ENCODE data around the gene TIMM13.
A peak's percentile ranks its signal among the peaks of the same experiment; 100 is the strongest.
"Not testable (repeated sequence)": the region's sequence is repeated elsewhere in the genome, so short reads cannot be mapped to it uniquely, and the experiment has no call there.

The TIMM13 gene

GRCh38 chr19:2429917-2430535 is 2.6 kb upstream of the TIMM13 start:
- no peak for DNase-seq

GRCh38 chr19:2428756-2429711 is 1.6 kb upstream of the TIMM13 start:
- no peak for DNase-seq

- no peak for DNase-seq
Observed at GRCh38 chr19:2428321-2428690, 920 bp upstream of the TIMM13 start.

GRCh38 chr19:2426611-2427428 is 566 bp downstream of the TIMM13 start:
- peak in 1 of 2 experiments; percentile 42 for DNase-seq

DNA sequence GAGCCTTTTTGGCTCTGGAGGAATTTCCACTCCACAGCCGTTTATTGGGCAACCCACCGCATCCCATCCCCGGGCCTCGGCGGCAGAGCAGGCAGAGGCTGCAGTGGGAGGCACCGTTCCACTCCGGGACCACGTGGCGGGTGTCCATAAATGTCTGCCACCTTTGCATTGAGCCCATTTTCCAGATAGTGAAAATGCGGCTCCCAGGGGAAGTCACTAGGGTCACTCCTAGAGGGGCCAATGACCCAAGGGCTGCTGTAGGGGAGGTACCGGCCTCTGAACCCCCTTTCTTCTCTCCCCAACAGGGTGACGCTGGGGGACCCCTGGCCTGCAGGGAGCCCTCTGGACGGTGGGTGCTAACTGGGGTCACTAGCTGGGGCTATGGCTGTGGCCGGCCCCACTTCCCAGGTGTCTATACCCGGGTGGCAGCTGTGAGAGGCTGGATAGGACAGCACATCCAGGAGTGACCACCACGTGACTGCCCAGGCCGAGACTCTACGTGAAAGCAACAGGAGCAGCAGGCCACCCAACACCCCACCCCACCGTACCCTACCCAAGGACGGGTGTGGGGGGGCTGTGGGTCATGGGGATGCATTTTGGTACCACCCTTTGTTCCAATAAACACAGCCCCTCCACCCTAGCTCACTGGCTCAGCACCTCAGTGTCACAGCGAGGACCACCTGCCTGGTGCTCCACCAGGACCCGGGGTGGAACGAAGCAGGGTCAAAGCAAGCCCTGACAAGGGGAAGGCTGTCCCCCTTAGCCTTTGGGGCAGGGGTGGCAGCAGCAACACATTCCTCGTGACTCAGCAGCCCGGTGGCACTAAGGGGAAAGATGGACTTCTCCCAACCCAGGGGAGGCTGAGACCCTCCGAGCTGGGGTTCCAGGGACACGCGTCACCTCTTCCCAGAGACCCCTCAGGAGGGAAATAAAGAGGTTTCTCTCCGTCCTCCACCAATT is 1.5 kb downstream of the TIMM13 start:
- no peak for DNase-seq

DNA sequence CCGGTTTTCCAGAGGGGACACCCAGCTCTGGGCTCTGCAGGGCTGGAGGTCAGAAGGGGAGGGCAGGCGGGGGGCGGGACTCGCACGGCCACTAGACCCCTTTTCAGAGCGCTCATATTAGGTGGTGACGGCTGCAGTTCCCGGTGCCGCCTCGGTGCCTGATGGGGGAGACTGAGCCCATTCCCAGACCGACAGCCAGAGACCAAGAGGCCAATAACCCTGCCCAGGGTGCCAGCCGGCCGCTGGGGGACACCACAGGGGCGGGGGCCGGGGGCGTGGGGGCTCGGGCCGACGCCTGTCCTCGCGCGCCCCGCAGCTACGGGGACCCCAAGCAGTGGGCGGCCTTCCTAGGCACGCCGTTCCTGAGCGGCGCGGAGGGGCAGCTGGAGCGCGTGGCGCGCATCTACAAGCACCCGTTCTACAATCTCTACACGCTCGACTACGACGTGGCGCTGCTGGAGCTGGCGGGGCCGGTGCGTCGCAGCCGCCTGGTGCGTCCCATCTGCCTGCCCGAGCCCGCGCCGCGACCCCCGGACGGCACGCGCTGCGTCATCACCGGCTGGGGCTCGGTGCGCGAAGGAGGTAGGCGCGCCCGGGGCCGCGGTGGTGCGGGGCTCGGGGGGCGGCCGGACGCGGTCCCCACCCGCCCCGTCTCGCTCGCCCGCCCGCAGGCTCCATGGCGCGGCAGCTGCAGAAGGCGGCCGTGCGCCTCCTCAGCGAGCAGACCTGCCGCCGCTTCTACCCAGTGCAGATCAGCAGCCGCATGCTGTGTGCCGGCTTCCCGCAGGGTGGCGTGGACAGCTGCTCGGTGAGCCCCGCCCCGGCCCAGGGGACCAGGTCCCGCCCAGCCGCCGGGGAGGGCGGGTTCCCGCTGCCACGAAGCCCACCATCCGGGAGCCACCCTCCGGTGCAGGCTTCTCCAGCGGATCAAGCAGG is 2.4 kb downstream of the TIMM13 start:
- DNase-seq: no peak

DNA sequence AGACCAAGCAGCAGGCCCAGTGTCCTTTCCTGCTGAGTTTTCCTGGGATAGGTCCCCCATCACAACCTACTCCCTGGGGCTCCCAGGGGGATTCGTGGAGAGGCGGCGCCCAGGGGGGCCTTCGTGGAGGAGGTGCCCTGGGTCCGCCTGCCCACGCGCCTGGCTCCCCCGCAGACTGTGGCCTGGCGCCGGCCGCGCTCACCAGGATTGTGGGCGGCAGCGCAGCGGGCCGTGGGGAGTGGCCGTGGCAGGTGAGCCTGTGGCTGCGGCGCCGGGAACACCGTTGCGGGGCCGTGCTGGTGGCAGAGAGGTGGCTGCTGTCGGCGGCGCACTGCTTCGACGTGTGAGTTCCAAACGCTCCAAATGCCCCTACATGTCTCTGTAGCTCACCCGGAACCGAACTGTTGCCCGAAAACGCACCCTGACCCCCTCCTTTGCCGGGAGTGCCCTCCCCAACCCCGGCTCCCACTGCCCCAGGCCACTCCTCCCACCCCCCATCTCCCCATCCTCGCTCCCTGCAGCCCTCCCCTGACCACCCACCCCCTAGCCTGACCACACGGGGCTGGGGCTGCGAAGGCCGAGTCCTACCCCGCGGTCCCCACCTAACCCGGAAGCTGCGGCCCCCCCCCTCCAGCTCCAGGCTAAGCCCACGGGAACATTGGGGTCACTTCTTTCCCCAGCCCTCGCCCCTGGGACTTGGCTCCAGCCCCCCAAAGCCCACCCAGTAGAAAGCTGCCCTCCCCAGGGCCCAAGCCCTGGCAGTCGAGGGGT is 3.3 kb downstream of the TIMM13 start:
- no peak for DNase-seq

DNA sequence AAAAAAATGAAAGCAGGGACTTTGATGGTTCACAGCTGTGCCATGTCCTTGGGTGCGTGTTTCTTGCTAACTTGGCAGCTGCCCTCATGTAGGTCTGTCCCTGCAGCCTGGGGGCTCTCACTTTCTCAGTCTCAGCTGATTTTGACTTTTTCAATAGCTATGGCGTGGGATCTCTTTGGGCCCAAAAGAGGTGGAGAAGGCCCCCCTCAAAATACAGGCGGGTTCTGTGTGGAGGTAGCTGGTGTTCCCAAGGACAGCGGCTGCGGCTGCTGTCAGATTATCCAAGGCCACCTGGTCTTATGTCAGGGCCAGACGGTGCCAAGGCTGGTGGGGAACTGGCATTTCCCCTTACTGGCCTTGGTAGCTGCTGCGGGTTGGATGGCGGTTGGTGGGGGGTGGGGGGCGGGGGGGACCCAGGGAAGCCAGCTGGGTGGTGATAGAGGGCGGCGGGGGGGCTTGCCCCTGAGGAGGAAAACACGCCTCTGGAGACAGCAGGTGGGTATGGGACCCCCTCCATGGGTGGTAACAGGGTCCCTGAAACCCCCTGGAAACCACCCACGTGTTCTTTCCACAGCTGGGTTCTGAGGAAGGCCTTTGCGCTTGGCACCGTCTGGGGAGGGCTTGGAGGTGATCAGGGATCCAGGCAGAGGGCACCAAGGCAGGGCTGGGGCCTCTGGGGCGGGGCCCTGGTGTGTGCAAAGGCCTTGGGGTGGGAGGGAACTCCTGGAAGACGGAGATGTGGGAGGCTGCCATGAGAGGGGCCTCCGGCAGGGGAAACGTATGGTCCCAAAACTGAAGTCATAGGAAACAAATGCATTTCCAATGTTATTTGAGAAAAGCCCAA is 4.1 kb downstream of the TIMM13 start:
- no peak for DNase-seq

DNA sequence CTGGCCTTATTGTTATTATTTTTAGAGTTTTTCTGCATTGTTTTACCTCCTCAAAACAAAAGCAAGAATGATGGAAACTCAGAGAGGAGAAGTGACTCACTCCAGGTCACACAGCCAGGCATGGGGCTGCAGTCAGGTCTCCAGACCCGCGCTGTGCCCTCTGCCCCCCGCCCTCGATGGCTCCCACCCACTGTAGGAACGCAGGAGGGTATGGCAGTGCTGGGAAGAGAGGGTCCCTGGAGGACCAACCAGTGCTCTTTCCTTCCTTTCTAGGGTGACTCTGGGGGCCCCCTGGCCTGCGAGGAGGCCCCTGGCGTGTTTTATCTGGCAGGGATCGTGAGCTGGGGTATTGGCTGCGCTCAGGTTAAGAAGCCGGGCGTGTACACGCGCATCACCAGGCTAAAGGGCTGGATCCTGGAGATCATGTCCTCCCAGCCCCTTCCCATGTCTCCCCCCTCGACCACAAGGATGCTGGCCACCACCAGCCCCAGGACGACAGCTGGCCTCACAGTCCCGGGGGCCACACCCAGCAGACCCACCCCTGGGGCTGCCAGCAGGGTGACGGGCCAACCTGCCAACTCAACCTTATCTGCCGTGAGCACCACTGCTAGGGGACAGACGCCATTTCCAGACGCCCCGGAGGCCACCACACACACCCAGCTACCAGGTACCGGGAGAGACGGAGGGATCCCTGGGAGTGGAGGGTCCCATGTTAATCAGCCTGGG is 5.6 kb downstream of the TIMM13 start:
- no peak for DNase-seq

- DNase-seq: no peak
Observed at GRCh38 chr19:2420490-2420889, 6.9 kb downstream of the TIMM13 start.

DNA sequence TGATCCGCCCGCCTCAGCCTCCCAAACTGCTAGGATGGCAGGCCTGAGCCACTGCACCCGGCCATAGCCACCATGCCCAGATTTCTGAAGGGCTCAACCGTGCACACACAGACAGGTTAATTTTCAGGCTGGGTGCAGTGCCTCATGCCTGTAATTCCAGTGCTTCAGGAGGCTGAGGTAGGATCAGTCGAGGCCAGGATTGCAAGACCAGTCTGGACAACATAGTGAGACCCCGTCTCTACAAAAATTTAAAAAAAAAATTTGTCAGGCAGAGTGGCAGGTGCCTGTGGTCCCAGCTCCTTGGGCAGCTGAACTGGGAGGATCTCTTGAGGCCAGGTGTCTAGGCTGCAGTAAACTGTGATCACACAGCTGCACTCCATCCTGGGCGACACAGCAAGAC is 7.6 kb downstream of the TIMM13 start:
- no peak for DNase-seq

GRCh38 chr19:2417881-2418406 is 9.4 kb downstream of the TIMM13 start:
- no peak for DNase-seq

- DNase-seq: not testable (repeated sequence)
Observed at GRCh38 chr19:2417436-2417835, 9.9 kb downstream of the TIMM13 start.

GRCh38 chr19:2416321-2417097 is 10.9 kb downstream of the TIMM13 start:
- DNase-seq: no peak

DNA sequence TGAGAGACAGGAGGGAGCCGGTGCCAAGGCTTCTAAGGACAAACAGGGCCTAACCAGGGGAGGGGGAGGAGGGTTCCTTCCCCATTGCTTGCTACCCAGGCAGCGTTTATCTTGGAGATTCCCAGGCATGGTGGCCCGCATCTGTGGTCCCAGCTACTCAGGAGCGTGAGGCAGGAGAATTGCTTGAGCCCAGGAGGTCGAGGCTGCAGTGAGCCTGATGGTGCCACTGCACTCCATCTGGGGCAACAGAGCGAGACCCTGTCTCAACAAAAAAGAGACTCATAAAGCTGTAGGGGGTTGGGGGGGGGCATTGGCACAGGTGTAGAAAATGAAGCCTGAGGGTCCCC is 11.4 kb downstream of the TIMM13 start:
- no peak for DNase-seq

DNA sequence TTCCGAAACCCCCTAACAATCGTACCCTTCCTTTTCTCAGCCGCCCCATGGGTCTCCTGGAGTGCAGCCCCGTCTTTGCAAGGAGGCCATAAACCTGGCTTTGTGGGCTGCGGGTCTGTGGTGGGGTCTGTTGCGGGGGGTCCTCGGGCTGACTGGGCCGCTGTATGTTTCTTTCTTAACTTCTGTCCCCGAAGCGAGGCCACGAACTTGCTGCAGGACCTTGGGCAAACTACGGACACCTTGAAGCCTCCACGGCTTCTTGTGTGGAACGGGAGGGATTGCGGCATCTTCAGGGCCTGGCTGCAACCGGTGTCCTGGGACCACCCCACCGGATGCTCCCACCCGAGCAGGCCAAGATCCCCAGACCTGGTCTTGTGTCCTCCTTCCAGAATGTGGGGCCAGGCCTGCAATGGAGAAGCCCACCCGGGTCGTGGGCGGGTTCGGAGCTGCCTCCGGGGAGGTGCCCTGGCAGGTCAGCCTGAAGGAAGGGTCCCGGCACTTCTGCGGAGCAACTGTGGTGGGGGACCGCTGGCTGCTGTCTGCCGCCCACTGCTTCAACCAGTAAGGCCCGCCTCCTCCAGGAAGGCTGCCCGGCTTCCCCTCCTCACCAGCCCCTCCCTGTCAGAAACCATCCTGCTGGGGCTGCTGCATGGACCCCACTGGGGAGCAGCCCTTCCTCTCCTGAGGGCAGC is 12.0 kb downstream of the TIMM13 start:
- no peak for DNase-seq

- DNase-seq: no peak
Observed at GRCh38 chr19:2413629-2414028, 13.8 kb downstream of the TIMM13 start.
